Measurements from ENCODE around the gene NECTIN4.
"Not testable (repeated sequence)": the region's sequence is repeated elsewhere in the genome, so short reads cannot be mapped to it uniquely, and the experiment has no call there.

GRCh38 chr1:161063936-161064335 is 25.4 kb downstream of the NECTIN4 start:
- TF ChIP-seq ATF4 (CRISPR knock-in tag; IDR thresholded peaks at IDR 0.05); ZNF646 (CRISPR knock-in tag; IDR thresholded peaks at IDR 0.05); CBX1 (IDR thresholded peaks at IDR 0.05; ENCODE audit: low read depth); ZNF20 (CRISPR knock-in tag; IDR thresholded peaks at IDR 0.05); ZNF777 (CRISPR knock-in tag; IDR thresholded peaks at IDR 0.05): not testable (repeated sequence)

Measured in HepG2 (cell line).